SH-SY5Y (cell line): ENCODE measurements around the gene PSRC1.

Experiments
- GATA2 ChIP-seq: IDR thresholded peaks from 2 replicates; pipeline ENCODE4 v1.6.1; 2011; ENCODE audit warnings: mild to moderate bottlenecking, low read depth, low read length
- GATA3 ChIP-seq: IDR thresholded peaks from 2 replicates; pipeline ENCODE4 v1.6.1; 2011; ENCODE audit warnings: low read depth, mild to moderate bottlenecking, low read length, moderate library complexity

DNA sequence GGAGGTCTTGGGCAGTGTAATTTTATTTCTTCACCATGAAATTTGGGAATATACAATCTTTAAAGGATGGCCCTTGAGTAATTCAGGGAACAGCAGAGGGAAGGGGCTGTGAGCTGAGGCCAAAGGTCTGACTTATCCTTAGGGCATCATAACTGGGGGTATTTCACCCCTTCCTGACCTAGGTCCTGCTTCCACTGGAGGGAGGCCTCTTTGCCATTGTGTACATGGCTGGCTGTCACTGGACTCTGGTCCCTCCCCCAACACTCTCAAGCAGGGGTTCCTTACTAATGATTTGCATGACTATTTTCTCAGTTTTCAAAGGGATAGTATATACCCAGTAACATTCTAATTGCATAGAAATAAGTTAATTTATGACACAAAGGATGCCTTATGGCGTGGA is 7.2 kb upstream of the PSRC1 start:
- TF ChIP-seq GATA2 (no peak), GATA3 (no peak)
